ENCODE measurements around the gene MROH7. TPM values are rescaled to one million over a fixed set of nuclear protein-coding genes. Genes with fewer than 3 reads are reported as not detected.

The MROH7 gene
- total RNA-seq, 1 donor from 2014 or later = under 0.01 TPM

DNA sequence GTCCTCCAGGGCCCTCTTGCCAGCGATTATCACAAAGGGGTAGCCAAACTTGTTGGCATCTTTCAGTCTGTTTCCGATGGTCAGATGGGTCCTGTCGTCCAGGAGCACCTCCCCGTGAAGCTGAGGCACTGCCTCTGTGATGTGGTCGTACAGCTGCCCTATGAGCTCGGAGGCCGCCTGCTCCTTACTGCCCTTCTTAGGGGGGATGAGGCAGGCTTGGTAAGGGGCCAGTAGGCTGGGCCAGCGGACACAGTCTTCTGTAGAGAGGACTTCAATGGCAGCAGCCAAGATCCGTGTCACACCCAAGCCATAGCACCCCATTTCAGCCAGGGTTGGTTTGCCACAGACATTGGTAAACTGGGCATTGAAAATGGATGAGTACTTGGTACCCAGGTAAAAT, 116.2 kb downstream of the MROH7 start:
- peak; percentile 64 for FAIRE-seq
- Histone ChIP-seq H3K4me3 (ENCODE audit: low read depth, low read length) (no peak overlapping the region), H3K36me3 (ENCODE audit: control insufficient read depth, insufficient read depth, low read length) (peaks cover 13% of the 10 kb centered on the region), H3K27me3 (ENCODE audit: control insufficient read depth, insufficient read depth, low read length) (no peaks in the 10 kb centered on the region)
- no peak for DNase-seq (ENCODE audit: low read depth)
- TF ChIP-seq, protein P1, sequence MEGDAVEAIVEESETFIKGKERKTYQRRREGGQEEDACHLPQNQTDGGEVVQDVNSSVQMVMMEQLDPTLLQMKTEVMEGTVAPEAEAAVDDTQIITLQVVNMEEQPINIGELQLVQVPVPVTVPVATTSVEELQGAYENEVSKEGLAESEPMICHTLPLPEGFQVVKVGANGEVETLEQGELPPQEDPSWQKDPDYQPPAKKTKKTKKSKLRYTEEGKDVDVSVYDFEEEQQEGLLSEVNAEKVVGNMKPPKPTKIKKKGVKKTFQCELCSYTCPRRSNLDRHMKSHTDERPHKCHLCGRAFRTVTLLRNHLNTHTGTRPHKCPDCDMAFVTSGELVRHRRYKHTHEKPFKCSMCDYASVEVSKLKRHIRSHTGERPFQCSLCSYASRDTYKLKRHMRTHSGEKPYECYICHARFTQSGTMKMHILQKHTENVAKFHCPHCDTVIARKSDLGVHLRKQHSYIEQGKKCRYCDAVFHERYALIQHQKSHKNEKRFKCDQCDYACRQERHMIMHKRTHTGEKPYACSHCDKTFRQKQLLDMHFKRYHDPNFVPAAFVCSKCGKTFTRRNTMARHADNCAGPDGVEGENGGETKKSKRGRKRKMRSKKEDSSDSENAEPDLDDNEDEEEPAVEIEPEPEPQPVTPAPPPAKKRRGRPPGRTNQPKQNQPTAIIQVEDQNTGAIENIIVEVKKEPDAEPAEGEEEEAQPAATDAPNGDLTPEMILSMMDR (IDR thresholded peaks at IDR 0.05; ENCODE audit: insufficient read depth, low read length, severe bottlenecking) = no peak

DNA sequence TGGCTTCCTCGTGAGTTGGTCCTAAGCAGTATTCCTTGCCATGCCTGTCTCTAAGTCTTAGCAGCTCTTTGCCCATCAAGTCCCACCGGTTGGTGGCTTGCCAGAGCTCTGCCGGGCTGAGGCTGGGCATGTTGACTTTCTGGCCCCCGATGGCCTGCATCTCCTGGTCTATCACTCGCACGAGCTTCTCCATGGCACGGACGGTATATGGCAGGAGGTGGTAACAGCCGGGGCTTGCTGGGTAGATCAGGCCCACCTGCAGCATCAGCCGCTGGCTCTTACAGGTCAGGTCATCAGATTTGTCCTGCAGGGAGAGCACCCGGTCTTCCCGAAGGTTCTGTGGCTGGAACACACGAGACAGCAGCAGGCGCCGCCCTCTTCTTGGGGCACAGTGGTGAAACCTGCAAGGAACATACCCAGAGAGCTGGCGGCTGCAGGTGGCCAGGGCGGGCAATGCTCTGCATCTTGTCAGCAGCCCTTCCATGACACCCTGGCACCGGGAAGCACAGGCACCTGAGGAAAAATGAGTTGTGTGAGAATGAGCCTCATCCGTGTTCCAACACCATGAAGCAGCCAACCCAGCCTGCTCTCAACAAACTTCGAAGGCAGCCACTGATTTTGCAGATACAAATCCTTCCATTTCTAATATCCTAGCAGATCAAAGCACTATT, 117.2 kb downstream of the MROH7 start:
- H3K4me3 ChIP-seq (ENCODE audit: low read depth, low read length) = no peak overlapping the region
- DNase-seq (ENCODE audit: low read depth) (no peak), FAIRE-seq (no peak)
- H3K36me3 ChIP-seq (ENCODE audit: control insufficient read depth, insufficient read depth, low read length) = peaks cover 13% of the 10 kb centered on the region
- TF ChIP-seq, protein P1 (IDR thresholded peaks at IDR 0.05; ENCODE audit: insufficient read depth, low read length, severe bottlenecking) = no peak
- no peaks in the 10 kb centered on the region for H3K27me3 ChIP-seq (ENCODE audit: control insufficient read depth, insufficient read depth, low read length)

Other genes with a start within 250 kb of the MROH7 start
- gene SSBP3, start 235.4 kb upstream of the MROH7 start, total RNA-seq = 3.5 and 3.7 TPM in 2 replicates
- gene ACOT11, start 93.6 kb upstream of the MROH7 start, total RNA-seq = 3.4 and 6.0 TPM in 2 replicates
- not detected in 2 replicates for gene FAM151A, start 18.3 kb upstream of the MROH7 start, total RNA-seq
- gene TTC4, start 74.1 kb downstream of the MROH7 start, total RNA-seq = 29.4 and 30.8 TPM in 2 replicates
- 5.3 and 5.9 TPM in 2 replicates for gene PARS2, start 122.7 kb downstream of the MROH7 start, total RNA-seq
- gene TTC22, start 159.5 kb downstream of the MROH7 start, total RNA-seq = 7.4 and 12.5 TPM in 2 replicates
- 118 and 212 TPM in 2 replicates for gene DHCR24, start 245.4 kb downstream of the MROH7 start, total RNA-seq